IPS-15b (cell line): ENCODE data around the gene RIBC1.
"Not testable (repeated sequence)": the region's sequence is repeated elsewhere in the genome, so short reads cannot be mapped to it uniquely, and the experiment has no call there.

Experiments used
- H3K27me3 ChIP-seq: one replicate; pipeline ENCODE4 v1.6.1; 2013; ENCODE audit warnings: low read length; ENCODE audit not compliant: control insufficient read depth, insufficient read depth
- H3K36me3 ChIP-seq: one replicate; pipeline ENCODE4 v1.6.1; 2013; ENCODE audit warnings: low read length; ENCODE audit not compliant: control insufficient read depth, insufficient read depth
- H3K4me1 ChIP-seq: one replicate; pipeline ENCODE4 v1.6.1; 2013; ENCODE audit warnings: mild to moderate bottlenecking, low read length; ENCODE audit not compliant: control insufficient read depth, insufficient read depth
- H3K4me3 ChIP-seq: one replicate; pipeline ENCODE4 v1.5.1; 2013; ENCODE audit warnings: low read depth, low read length
- H3K9ac ChIP-seq: one replicate; pipeline ENCODE4 v1.6.1; 2013; ENCODE audit warnings: low read depth, mild to moderate bottlenecking, low read length
- H3K9me3 ChIP-seq: one replicate; pipeline ENCODE4 v1.6.1; 2013; ENCODE audit warnings: mild to moderate bottlenecking, low read length; ENCODE audit not compliant: control insufficient read depth, insufficient read depth

The RIBC1 gene

GRCh38 chrX:53458082-53458481 lies 35.4 kb downstream of the RIBC1 start:
- Histone ChIP-seq H3K27me3 (no peaks in the 10 kb centered on the region), H3K9me3 (no peaks in the 10 kb centered on the region), H3K9ac (no peak overlapping the region), H3K4me3 (no peak overlapping the region), H3K36me3 (no peaks in the 10 kb centered on the region), H3K4me1 (no peaks in the 10 kb centered on the region)

DNA sequence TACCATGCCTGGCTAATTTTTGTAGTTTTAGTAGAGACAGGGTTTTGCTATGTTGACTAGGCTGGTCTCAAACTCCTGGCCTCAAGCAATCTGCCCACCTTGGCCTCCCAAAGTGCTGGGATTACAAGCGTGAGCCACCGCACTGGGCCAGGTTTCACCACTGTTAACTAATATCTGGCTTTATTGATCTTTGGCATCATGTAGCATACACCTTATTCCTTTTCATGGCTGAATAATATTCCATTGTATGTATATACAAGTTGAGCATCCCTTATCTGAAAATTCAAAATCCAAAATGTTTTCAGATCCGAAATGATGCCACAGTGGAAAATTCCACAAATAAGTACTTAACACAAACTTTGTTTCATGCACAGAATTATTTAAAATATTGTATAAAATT lies 46.0 kb downstream of the RIBC1 start:
- H3K27me3 ChIP-seq, H3K9ac ChIP-seq, H3K9me3 ChIP-seq, H3K36me3 ChIP-seq, H3K4me3 ChIP-seq, H3K4me1 ChIP-seq: not testable (repeated sequence)

DNA sequence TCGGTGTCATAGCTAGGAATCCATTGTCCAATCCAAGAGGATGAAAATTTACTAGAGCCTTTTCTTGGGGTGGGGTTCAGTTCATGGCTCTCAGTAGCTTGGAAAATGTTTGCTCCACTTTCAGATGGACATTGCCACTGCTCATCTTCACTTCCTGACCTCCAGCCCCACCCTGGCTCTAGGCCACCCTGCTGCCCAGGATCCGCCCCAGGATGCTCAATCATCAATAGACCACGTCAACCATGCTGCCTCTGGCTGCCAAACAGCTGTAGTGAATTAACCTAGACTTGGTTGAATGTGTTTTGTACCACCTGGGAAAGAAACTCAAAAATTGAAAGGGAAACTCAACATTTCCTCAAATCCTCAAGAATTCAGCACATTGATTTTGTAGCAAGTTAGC lies 48.7 kb downstream of the RIBC1 start:
- Histone ChIP-seq H3K27me3 (peaks cover 15% of the 10 kb centered on the region), H3K9me3 (peaks cover 3% of the 10 kb centered on the region), H3K9ac (no peak overlapping the region), H3K36me3 (no peaks in the 10 kb centered on the region), H3K4me3 (no peak overlapping the region), H3K4me1 (no peaks in the 10 kb centered on the region)

GRCh38 chrX:53474707-53475106 lies 52.0 kb downstream of the RIBC1 start:
- no peak overlapping the region for H3K9ac ChIP-seq
- H3K4me3 ChIP-seq: no peak overlapping the region
- H3K36me3 ChIP-seq: no peaks in the 10 kb centered on the region
- H3K4me1 ChIP-seq: no peaks in the 10 kb centered on the region
- peaks cover 3% of the 10 kb centered on the region for H3K9me3 ChIP-seq
- H3K27me3 ChIP-seq: peaks cover 15% of the 10 kb centered on the region

DNA sequence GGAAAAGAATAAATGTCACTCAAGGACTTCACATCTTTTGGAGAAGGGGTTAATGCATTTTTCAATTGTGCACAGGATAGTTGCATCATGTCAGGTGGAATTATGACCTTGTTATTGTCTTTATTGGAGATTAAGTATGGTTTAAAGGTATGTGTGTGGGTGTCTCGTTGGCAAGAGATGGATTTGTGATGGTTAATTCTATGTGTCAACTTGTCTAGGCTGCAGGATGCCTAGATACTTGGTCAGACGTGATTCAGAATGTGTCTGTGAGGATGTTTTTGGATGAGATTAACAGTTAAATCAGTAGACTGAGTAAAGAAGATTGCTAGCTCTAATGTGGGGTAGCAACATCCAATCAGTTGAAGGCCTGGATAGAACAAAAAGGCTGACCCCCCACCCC lies 53.7 kb downstream of the RIBC1 start:
- H3K4me1 ChIP-seq: no peaks in the 10 kb centered on the region
- H3K27me3 ChIP-seq: peaks cover 15% of the 10 kb centered on the region
- no peaks in the 10 kb centered on the region for H3K9me3 ChIP-seq
- H3K9ac ChIP-seq: no peak overlapping the region
- no peak overlapping the region for H3K4me3 ChIP-seq
- no peaks in the 10 kb centered on the region for H3K36me3 ChIP-seq

DNA sequence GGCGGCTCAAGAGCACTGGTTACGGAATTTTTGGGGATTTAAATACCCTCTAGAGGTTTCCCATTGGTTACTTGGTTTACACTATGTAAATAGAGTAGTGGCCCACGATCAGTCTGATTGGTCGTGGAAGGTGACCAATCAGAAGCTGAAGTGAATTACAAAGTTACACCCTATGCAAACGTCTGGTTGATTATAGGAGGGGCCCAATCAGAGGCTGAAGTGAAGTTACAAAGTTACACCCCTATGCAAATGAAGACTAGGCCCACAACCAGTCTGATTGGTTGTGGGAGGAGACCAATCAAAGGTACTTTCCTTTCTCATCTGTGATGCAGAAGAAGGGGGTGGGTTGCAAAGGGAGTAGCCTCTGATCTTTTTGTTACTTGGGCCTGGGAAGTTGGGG lies 56.6 kb downstream of the RIBC1 start:
- Histone ChIP-seq H3K9ac (no peak overlapping the region), H3K9me3 (no peaks in the 10 kb centered on the region), H3K4me1 (no peaks in the 10 kb centered on the region), H3K36me3 (no peaks in the 10 kb centered on the region), H3K4me3 (no peak overlapping the region), H3K27me3 (peaks cover 1% of the 10 kb centered on the region)
